Adipocyte (in vitro differentiated cells): Measurements from ENCODE around the gene TUBA1A.
"Not testable (repeated sequence)": the region's sequence is repeated elsewhere in the genome, so short reads cannot be mapped to it uniquely, and the experiment has no call there.

Source experiments
- DNase-seq: peaks from one replicate; pipeline ENCODE4 v3.0.0-alpha.2; 2015; ENCODE audit warnings: low read depth
- H3K27me3 ChIP-seq: replicated peaks from 2 replicates; pipeline ENCODE4 v1.7.0; 2013; ENCODE audit warnings: mild to moderate bottlenecking, low read length, moderate library complexity; ENCODE audit not compliant: control insufficient read depth, insufficient read depth
- H3K36me3 ChIP-seq: 2 replicates; pipeline ENCODE4 v1.7.0; 2013; ENCODE audit warnings: low read length, mild to moderate bottlenecking, moderate library complexity; ENCODE audit not compliant: control insufficient read depth, insufficient read depth, severe bottlenecking
- H3K4me1 ChIP-seq: 2 replicates; pipeline ENCODE4 v1.7.0; 2013; ENCODE audit warnings: mild to moderate bottlenecking, low read length, moderate library complexity; ENCODE audit not compliant: control insufficient read depth, insufficient read depth
- H3K4me3 ChIP-seq: 2 replicates; pipeline ENCODE4 v1.7.0; 2013; ENCODE audit warnings: mild to moderate bottlenecking, low read length, moderate library complexity
- H3K9ac ChIP-seq: 2 replicates; pipeline ENCODE4 v1.7.0; 2013; ENCODE audit warnings: mild to moderate bottlenecking, low read length, moderate library complexity
- H3K9me3 ChIP-seq: 2 replicates; pipeline ENCODE4 v1.7.0; 2013; ENCODE audit warnings: mild to moderate bottlenecking, low read length, moderate library complexity; ENCODE audit not compliant: control insufficient read depth

Gene TUBA1A

GRCh38 chr12:49183214-49183950 lies 5.5 kb downstream of the TUBA1A start:
- DNase-seq, H3K9ac ChIP-seq, H3K9me3 ChIP-seq, H3K4me3 ChIP-seq, H3K27me3 ChIP-seq: not testable (repeated sequence)
- Histone ChIP-seq H3K36me3 (peaks cover 21% of the 10 kb centered on the region), H3K4me1 (peaks cover 10% of the 10 kb centered on the region)

- Histone ChIP-seq H3K9ac (no peak overlapping the region), H3K4me1 (no peaks in the 10 kb centered on the region), H3K4me3 (no peak overlapping the region), H3K9me3 (peaks cover 9% of the 10 kb centered on the region), H3K36me3 (no peaks in the 10 kb centered on the region), H3K27me3 (no peaks in the 10 kb centered on the region)
- DNase-seq: no peak
Measured at GRCh38 chr12:49174218-49174617, 14.7 kb downstream of the TUBA1A start.

GRCh38 chr12:49170924-49171323 lies 18.0 kb downstream of the TUBA1A start:
- H3K36me3 ChIP-seq: no peaks in the 10 kb centered on the region
- H3K27me3 ChIP-seq: no peaks in the 10 kb centered on the region
- no peak overlapping the region for H3K9ac ChIP-seq
- no peak for DNase-seq
- H3K4me1 ChIP-seq: no peaks in the 10 kb centered on the region
- H3K4me3 ChIP-seq: no peak overlapping the region
- no peaks in the 10 kb centered on the region for H3K9me3 ChIP-seq

GRCh38 chr12:49165114-49165513 lies 23.8 kb downstream of the TUBA1A start:
- DNase-seq: no peak
- H3K4me3 ChIP-seq: no peak overlapping the region
- no peaks in the 10 kb centered on the region for H3K4me1 ChIP-seq
- no peaks in the 10 kb centered on the region for H3K9me3 ChIP-seq
- no peaks in the 10 kb centered on the region for H3K27me3 ChIP-seq
- no peaks in the 10 kb centered on the region for H3K36me3 ChIP-seq
- H3K9ac ChIP-seq: no peak overlapping the region

GRCh38 chr12:49161901-49162300 lies 27.0 kb downstream of the TUBA1A start:
- H3K9ac ChIP-seq, H3K9me3 ChIP-seq, H3K4me1 ChIP-seq, H3K36me3 ChIP-seq, H3K4me3 ChIP-seq, DNase-seq, H3K27me3 ChIP-seq: not testable (repeated sequence)

GRCh38 chr12:49161092-49161795 lies 27.6 kb downstream of the TUBA1A start:
- Histone ChIP-seq H3K36me3 (no peaks in the 10 kb centered on the region), H3K9ac (no peak overlapping the region), H3K4me1 (no peaks in the 10 kb centered on the region), H3K4me3 (no peak overlapping the region), H3K9me3 (no peaks in the 10 kb centered on the region), H3K27me3 (no peaks in the 10 kb centered on the region)
- no peak for DNase-seq

GRCh38 chr12:49160399-49160798 lies 28.5 kb downstream of the TUBA1A start:
- H3K36me3 ChIP-seq: no peaks in the 10 kb centered on the region
- no peaks in the 10 kb centered on the region for H3K4me1 ChIP-seq
- no peak overlapping the region for H3K4me3 ChIP-seq
- H3K9ac ChIP-seq: no peak overlapping the region
- no peaks in the 10 kb centered on the region for H3K9me3 ChIP-seq
- no peak for DNase-seq
- H3K27me3 ChIP-seq: no peaks in the 10 kb centered on the region

- H3K27me3 ChIP-seq: no peaks in the 10 kb centered on the region
- H3K36me3 ChIP-seq: no peaks in the 10 kb centered on the region
- no peak for DNase-seq
- H3K9ac ChIP-seq: no peak overlapping the region
- no peaks in the 10 kb centered on the region for H3K9me3 ChIP-seq
- H3K4me1 ChIP-seq: no peaks in the 10 kb centered on the region
- no peak overlapping the region for H3K4me3 ChIP-seq
Measured at GRCh38 chr12:49154221-49154620, 34.7 kb downstream of the TUBA1A start.

- Histone ChIP-seq H3K4me3 (no peak overlapping the region), H3K36me3 (no peaks in the 10 kb centered on the region), H3K4me1 (no peaks in the 10 kb centered on the region), H3K27me3 (no peaks in the 10 kb centered on the region), H3K9ac (no peak overlapping the region), H3K9me3 (no peaks in the 10 kb centered on the region)
- no peak for DNase-seq
Measured at GRCh38 chr12:49147384-49147783, 41.5 kb downstream of the TUBA1A start.

GRCh38 chr12:49146406-49146805 lies 42.5 kb downstream of the TUBA1A start:
- Histone ChIP-seq H3K9ac (no peak overlapping the region), H3K4me1 (no peaks in the 10 kb centered on the region), H3K27me3 (no peaks in the 10 kb centered on the region), H3K9me3 (no peaks in the 10 kb centered on the region), H3K36me3 (no peaks in the 10 kb centered on the region), H3K4me3 (no peak overlapping the region)
- no peak for DNase-seq

GRCh38 chr12:49144384-49144783 lies 44.5 kb downstream of the TUBA1A start:
- Histone ChIP-seq H3K9me3 (no peaks in the 10 kb centered on the region), H3K27me3 (no peaks in the 10 kb centered on the region), H3K4me1 (no peaks in the 10 kb centered on the region), H3K36me3 (no peaks in the 10 kb centered on the region), H3K9ac (no peak overlapping the region), H3K4me3 (no peak overlapping the region)
- DNase-seq: no peak
